GM12878 (cell line): Measurements from ENCODE around the gene RPLP2. TPM values are rescaled to one million over a fixed set of nuclear protein-coding genes. Genes with fewer than 3 reads are reported as not detected.

Experiments
- BACH1 ChIP-seq: fragments of 450-650 bp; IDR thresholded peaks from 2 replicates; pipeline ENCODE4 v1.6.1; 2017; ENCODE audit warnings: mild to moderate bottlenecking, borderline replicate concordance
- BCLAF1 ChIP-seq: fragments of 450-650 bp; IDR thresholded peaks from 2 replicates; pipeline ENCODE4 v1.6.1; 2017; ENCODE audit warnings: antibody characterized with exemption, mild to moderate bottlenecking, moderate library complexity
- EGR1 ChIP-seq, 2 experiments: IDR thresholded peaks; 1 replicate in 1 of 2; 2 replicates in 1 of 2; pipeline ENCODE4 v1.6.1; 2011 to 2012; ENCODE audit warnings: low read depth in 2 of 2, low read length in 2 of 2, borderline replicate concordance in 1 of 2, mild to moderate bottlenecking in 1 of 2, moderate library complexity in 1 of 2
- FOXM1 ChIP-seq: IDR thresholded peaks from 2 replicates; pipeline ENCODE4 v1.6.1; 2012; ENCODE audit warnings: low read depth, mild to moderate bottlenecking, inconsistent platforms, low read length, moderate library complexity
- POLR2AphosphoS5 ChIP-seq: IDR thresholded peaks from 2 replicates; pipeline ENCODE4 v1.6.1; 2011; ENCODE audit warnings: mild to moderate bottlenecking, low read length, inconsistent platforms
- STAT1 ChIP-seq: fragments of 450-650 bp; conservative IDR thresholded peaks from 2 replicates; pipeline ENCODE4 v1.6.1; 2014; ENCODE audit warnings: antibody characterized with exemption, mild to moderate bottlenecking
- TARDBP ChIP-seq: IDR thresholded peaks from 2 replicates; pipeline ENCODE4 v1.6.1; 2016; ENCODE audit warnings: borderline replicate concordance
- TCF3 ChIP-seq: IDR thresholded peaks from 2 replicates; pipeline ENCODE4 v1.6.1; 2012; ENCODE audit warnings: low read depth, mild to moderate bottlenecking, low read length, borderline replicate concordance; ENCODE audit not compliant: insufficient read depth
- polyA plus RNA-seq, 11 experiments: library from polyadenylated mRNA; depleted of rRNA in 4 of 11; unstranded in 6 of 11; stranded (reverse) in 5 of 11; fragments of >200 nt; fragmentation: Nextera tagmentation in 4 of 11; fragmentation: Illumina TruSeq in 1 of 11; extraction: Ambion mirVana in 4 of 11; extraction: Trizol in 1 of 11; gene quantifications; 1 replicate in 1 of 11; 2 replicates in 10 of 11; pipeline versions ENCODE4 v1.2.1 to v1.2.3, GENCODE V29; 2011 to 2016; ENCODE audit warnings: inconsistent platforms in 2 of 11, missing spikeins in 2 of 11, low read depth in 1 of 11
- total RNA-seq, 4 experiments: library from RNA; depleted of rRNA in 3 of 4; stranded (reverse); fragments of >200 nt in 3 of 4; fragmentation: Illumina TruSeq in 1 of 4; extraction: Trizol in 1 of 4; gene quantifications; 2 replicates each; pipeline versions ENCODE4 v1.2.1 to v1.2.3, GENCODE V29; 2013 to 2021
- TF ChIP-seq, protein P1 (sequence below): fragments of 450-650 bp; IDR thresholded peaks from 2 replicates; pipeline ENCODE4 v1.6.1; 2017; ENCODE audit warnings: mild to moderate bottlenecking, moderate library complexity

RPLP2 gene
- total and polyA plus RNA-seq, 10 of the 15 experiments (the other 5 are each of a cell fraction or from before 2014, with no cell fraction given) = 488 to 3,558 (median 1,481) TPM

- TF ChIP-seq TCF3 (peak; percentile 86), TARDBP (no peak), FOXM1 (no peak), EGR1 (IDR thresholded peaks at IDR 0.05; ENCODE audit: borderline replicate concordance in 1 of 2, low read depth in 2 of 2, low read length in 2 of 2) (peak in 1 of 2 experiments; percentile 84; a peak in 2 of 3 replicates), BCLAF1 (peak; percentile 99), BACH1 (peak; percentile 88), STAT1 (peak; percentile 100), POLR2AphosphoS5 (peak; percentile 99)
- TF ChIP-seq, protein P1, sequence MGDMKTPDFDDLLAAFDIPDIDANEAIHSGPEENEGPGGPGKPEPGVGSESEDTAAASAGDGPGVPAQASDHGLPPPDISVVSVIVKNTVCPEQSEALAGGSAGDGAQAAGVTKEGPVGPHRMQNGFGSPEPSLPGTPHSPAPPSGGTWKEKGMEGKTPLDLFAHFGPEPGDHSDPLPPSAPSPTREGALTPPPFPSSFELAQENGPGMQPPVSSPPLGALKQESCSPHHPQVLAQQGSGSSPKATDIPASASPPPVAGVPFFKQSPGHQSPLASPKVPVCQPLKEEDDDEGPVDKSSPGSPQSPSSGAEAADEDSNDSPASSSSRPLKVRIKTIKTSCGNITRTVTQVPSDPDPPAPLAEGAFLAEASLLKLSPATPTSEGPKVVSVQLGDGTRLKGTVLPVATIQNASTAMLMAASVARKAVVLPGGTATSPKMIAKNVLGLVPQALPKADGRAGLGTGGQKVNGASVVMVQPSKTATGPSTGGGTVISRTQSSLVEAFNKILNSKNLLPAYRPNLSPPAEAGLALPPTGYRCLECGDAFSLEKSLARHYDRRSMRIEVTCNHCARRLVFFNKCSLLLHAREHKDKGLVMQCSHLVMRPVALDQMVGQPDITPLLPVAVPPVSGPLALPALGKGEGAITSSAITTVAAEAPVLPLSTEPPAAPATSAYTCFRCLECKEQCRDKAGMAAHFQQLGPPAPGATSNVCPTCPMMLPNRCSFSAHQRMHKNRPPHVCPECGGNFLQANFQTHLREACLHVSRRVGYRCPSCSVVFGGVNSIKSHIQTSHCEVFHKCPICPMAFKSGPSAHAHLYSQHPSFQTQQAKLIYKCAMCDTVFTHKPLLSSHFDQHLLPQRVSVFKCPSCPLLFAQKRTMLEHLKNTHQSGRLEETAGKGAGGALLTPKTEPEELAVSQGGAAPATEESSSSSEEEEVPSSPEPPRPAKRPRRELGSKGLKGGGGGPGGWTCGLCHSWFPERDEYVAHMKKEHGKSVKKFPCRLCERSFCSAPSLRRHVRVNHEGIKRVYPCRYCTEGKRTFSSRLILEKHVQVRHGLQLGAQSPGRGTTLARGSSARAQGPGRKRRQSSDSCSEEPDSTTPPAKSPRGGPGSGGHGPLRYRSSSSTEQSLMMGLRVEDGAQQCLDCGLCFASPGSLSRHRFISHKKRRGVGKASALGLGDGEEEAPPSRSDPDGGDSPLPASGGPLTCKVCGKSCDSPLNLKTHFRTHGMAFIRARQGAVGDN = peak; percentile 67
These were observed 32.7 kb downstream of the RPLP2 start, which contains the start of the genes POLR2L and TSPAN4 (continued) for GRCh38 chr11:842370-843002.
